ENCODE measurements around the gene OR52L1. TPM values are rescaled to one million over a fixed set of nuclear protein-coding genes. Genes with fewer than 3 reads are reported as not detected.

Gene OR52L1
- not detected in 2 replicates for total RNA-seq

GRCh38 chr11:5986885-5987284 lies at the start of gene OR52L1:
Gene OR52L1, minus strand, starts transcription at chr11:5986985. Its CDS starts 55 bp downstream, at chr11:5986930.

DNA sequence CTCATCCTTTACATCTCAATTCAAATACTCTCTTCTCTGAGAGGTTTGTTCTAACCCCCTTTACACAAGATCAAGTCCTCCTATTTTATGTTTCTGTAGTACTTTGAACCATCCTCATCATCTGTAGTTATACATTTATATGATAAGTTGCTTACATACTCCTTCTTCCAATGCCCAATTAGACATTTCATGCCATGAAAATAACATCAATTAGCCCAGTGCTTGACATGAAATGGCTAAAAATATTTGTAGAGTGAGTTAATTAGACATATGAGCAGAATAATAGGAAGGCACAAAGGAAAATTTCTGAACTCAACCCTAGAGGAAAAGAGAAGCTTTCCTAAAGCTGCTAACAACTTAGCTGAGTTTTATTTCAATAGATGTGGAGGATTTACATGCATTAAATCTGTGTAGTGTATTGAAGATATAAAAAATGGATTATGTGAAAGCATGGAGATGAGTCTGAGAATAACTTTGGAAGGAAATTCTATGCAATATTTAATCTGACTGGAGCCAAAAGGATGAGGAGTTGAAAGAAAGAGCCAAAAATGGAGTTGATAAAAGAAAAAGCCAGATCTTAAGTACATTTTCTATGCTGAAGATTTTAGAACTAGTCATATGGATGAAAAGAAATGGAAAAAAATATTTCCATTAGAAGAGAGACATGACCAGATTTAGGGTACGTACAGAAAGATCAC lies 44.1 kb upstream of the OR52L1 start, which contains the start of gene OR56A1:
Gene OR56A1 (minus strand): TSS at position 51 of the 698 bp plus-strand sequence. CDS start 3,066 bp downstream, outside the sequence.

DNA sequence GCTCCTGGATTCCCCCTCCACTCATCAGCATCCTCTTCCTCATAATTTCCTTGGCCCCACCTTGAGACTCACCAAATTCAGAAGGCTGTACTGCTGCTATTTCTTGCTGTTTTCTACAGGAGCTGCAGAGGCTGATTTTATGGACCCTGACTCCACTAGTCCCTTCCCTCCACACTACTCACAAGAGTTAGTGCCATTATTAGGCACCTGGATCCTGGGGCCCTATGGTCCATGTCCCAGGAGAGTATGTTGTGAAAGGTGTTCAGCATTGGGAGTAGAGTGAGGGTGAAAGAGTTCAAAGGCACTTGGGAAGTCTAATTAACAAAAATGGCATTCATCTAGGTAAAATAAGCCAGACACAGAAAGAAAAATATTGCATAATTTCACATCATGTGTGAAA lies 20.1 kb upstream of the OR52L1 start, which contains the start of gene OR56A4:
Gene OR56A4 (minus strand): TSS at position 101 of the 400 bp plus-strand sequence. CDS start 3,954 bp downstream, outside the sequence.

GRCh38 chr11:5968394-5968793 lies 18.4 kb downstream of the OR52L1 start, which contains the start of gene OR56A5:
Gene OR56A5, minus strand, starts transcription at chr11:5968494. Its CDS starts 0 bp downstream, at chr11:5968494.

GRCh38 chr11:5941951-5942350 lies 44.8 kb downstream of the OR52L1 start, which contains the start of gene OR56A3:
Gene OR56A3, plus strand, starts transcription at chr11:5942251. Its CDS starts 5,096 bp downstream, at chr11:5947347.

Other genes starting within 250 kb of the OR52L1 start
- gene OR52N4, start 232.7 kb downstream of the OR52L1 start, total RNA-seq: not detected in 2 replicates
- not detected in 2 replicates for gene OR52N5, start 203.6 kb downstream of the OR52L1 start, total RNA-seq
- gene OR52N1, start 195.7 kb downstream of the OR52L1 start, total RNA-seq: not detected in 2 replicates
- gene OR52N2, start 178.1 kb downstream of the OR52L1 start, total RNA-seq: not detected in 2 replicates
- gene OR52E6, start 145.1 kb downstream of the OR52L1 start, total RNA-seq: not detected in 2 replicates
- gene OR52E8, start 129.3 kb downstream of the OR52L1 start, total RNA-seq: not detected in 2 replicates
- not detected in 2 replicates for gene OR52E4, start 106.4 kb downstream of the OR52L1 start, total RNA-seq
- not detected in 2 replicates for gene OR52E5, start 93.8 kb downstream of the OR52L1 start, total RNA-seq
- not detected in 2 replicates for gene OR56A3, start 44.7 kb downstream of the OR52L1 start, total RNA-seq
- not detected in 2 replicates for gene OR56A5, start 18.5 kb downstream of the OR52L1 start, total RNA-seq
- gene OR56A4, start 20.0 kb upstream of the OR52L1 start, total RNA-seq: not detected in 2 replicates
- gene OR56A1, start 43.8 kb upstream of the OR52L1 start, total RNA-seq: not detected in 2 replicates
- gene OR56B4, start 120.7 kb upstream of the OR52L1 start, total RNA-seq: not detected in 2 replicates
- gene OR52B2, start 183.3 kb upstream of the OR52L1 start, total RNA-seq: not detected in 2 replicates
- gene OR52W1, start 212.2 kb upstream of the OR52L1 start, total RNA-seq: not detected in 2 replicates
- not detected in 2 replicates for gene C11orf42, start 218.6 kb upstream of the OR52L1 start, total RNA-seq
- gene FHIP1B, start 247.7 kb upstream of the OR52L1 start, total RNA-seq: 9.4 and 13.0 TPM in 2 replicates

Data from myometrial cell (primary cell).